Activated CD8-positive, alpha-beta memory T cell treated with anti-CD3 and anti-CD28 coated beads, Interleukin-2, amount 10 ng/mL, durations not matched to agents 7 days and 5 days (primary cell): ENCODE measurements around the gene TYW1B. TPM values are rescaled to one million over a fixed set of nuclear protein-coding genes. Genes with fewer than 3 reads are reported as not detected.
"Not testable (repeated sequence)": the region's sequence is repeated elsewhere in the genome, so short reads cannot be mapped to it uniquely, and the experiment has no call there.

Experiments
- ATAC-seq: fragments of 150-1000 bp; cut with Tn5 transposase; one replicate; pipeline ENCODE4 v1.10.0; 2021; ENCODE audit warnings: moderate library complexity
- CTCF ChIA-PET: fragments of 350-600 bp; sonication (Branson Sonifier 250); formaldehyde crosslinking; loops from one replicate; lab custom pipeline; 2021; ENCODE audit warnings: antibody characterized with exemption; lab: Charles Lee
- DNase-seq: peaks from one replicate; pipeline ENCODE4 v3.0.0-alpha.2; 2020
- H3K27ac Mint-ChIP-seq: one replicate; pipeline ENCODE4 v1.8.0; 2021; ENCODE audit warnings: mild to moderate bottlenecking, mixed read lengths
- H3K27me3 Mint-ChIP-seq: one replicate; pipeline ENCODE4 v1.8.0; 2021; ENCODE audit warnings: mixed read lengths
- H3K36me3 Mint-ChIP-seq: one replicate; pipeline ENCODE4 v1.8.0; 2021; ENCODE audit warnings: mild to moderate bottlenecking, mixed read lengths
- H3K4me1 Mint-ChIP-seq: one replicate; pipeline ENCODE4 v1.8.0; 2021; ENCODE audit warnings: mixed read lengths
- H3K4me3 Mint-ChIP-seq: one replicate; pipeline ENCODE4 v1.8.0; 2021; ENCODE audit warnings: mild to moderate bottlenecking, moderate library complexity, mixed read lengths
- H3K9me3 Mint-ChIP-seq: one replicate; pipeline ENCODE4 v1.8.0; 2022; ENCODE audit warnings: low read depth, mixed read lengths
- total RNA-seq, 2 experiments: library from RNA; stranded (reverse); gene quantifications; one replicate each; pipeline ENCODE4 v1.2.3, GENCODE V29; 2021

Gene TYW1B
- total RNA-seq, 2 experiments from 2014 or later = 4.2 to 4.4 TPM

GRCh38 chr7:72604771-72605611, 223.0 kb downstream of the TYW1B start:
- H3K27ac Mint-ChIP-seq, H3K9me3 Mint-ChIP-seq, H3K4me1 Mint-ChIP-seq, ATAC-seq, H3K27me3 Mint-ChIP-seq, CTCF ChIA-PET, H3K36me3 Mint-ChIP-seq, DNase-seq, H3K4me3 Mint-ChIP-seq: not testable (repeated sequence)

- ATAC-seq, DNase-seq, H3K9me3 Mint-ChIP-seq, H3K4me3 Mint-ChIP-seq, CTCF ChIA-PET, H3K4me1 Mint-ChIP-seq, H3K36me3 Mint-ChIP-seq, H3K27ac Mint-ChIP-seq, H3K27me3 Mint-ChIP-seq: not testable (repeated sequence)
Observed at GRCh38 chr7:72603476-72603875, 224.5 kb downstream of the TYW1B start.

GRCh38 chr7:72603073-72603472, 224.9 kb downstream of the TYW1B start:
- ATAC-seq = no peak
- H3K9me3 Mint-ChIP-seq = peaks cover 4% of the 10 kb centered on the region

GRCh38 chr7:72601683-72602082, 226.3 kb downstream of the TYW1B start:
- ATAC-seq, H3K9me3 Mint-ChIP-seq, H3K27ac Mint-ChIP-seq, H3K27me3 Mint-ChIP-seq, H3K4me1 Mint-ChIP-seq, H3K4me3 Mint-ChIP-seq, DNase-seq, H3K36me3 Mint-ChIP-seq, CTCF ChIA-PET: not testable (repeated sequence)

More at GRCh38 chr7:72603073-72603472, 224.9 kb downstream of the TYW1B start:
- Mint-ChIP-seq H3K27ac (no peak overlapping the region), H3K36me3 (peaks cover 6% of the 10 kb centered on the region), H3K27me3 (no peaks in the 10 kb centered on the region), H3K4me1 (no peaks in the 10 kb centered on the region), H3K4me3 (no peak overlapping the region)
- no peak for DNase-seq
- CTCF ChIA-PET = no interaction called here

- H3K9me3 Mint-ChIP-seq = peaks cover 14% of the 10 kb centered on the region
- H3K27me3 Mint-ChIP-seq, DNase-seq, H3K4me1 Mint-ChIP-seq, H3K4me3 Mint-ChIP-seq, ATAC-seq, CTCF ChIA-PET, H3K27ac Mint-ChIP-seq: not testable (repeated sequence)
- H3K36me3 Mint-ChIP-seq = peaks cover 13% of the 10 kb centered on the region
Observed at GRCh38 chr7:72590023-72590422, 238.0 kb downstream of the TYW1B start.

GRCh38 chr7:72587267-72587666, 240.7 kb downstream of the TYW1B start:
- DNase-seq, H3K27me3 Mint-ChIP-seq, H3K27ac Mint-ChIP-seq, H3K4me3 Mint-ChIP-seq, CTCF ChIA-PET, ATAC-seq, H3K4me1 Mint-ChIP-seq: not testable (repeated sequence)
- H3K9me3 Mint-ChIP-seq = peaks cover 14% of the 10 kb centered on the region
- H3K36me3 Mint-ChIP-seq = peaks cover 16% of the 10 kb centered on the region

- ATAC-seq, H3K4me3 Mint-ChIP-seq, DNase-seq, H3K4me1 Mint-ChIP-seq, H3K27ac Mint-ChIP-seq, H3K27me3 Mint-ChIP-seq, CTCF ChIA-PET, H3K9me3 Mint-ChIP-seq: not testable (repeated sequence)
- peaks cover 10% of the 10 kb centered on the region for H3K36me3 Mint-ChIP-seq
Observed at GRCh38 chr7:72584576-72584975, 243.4 kb downstream of the TYW1B start.

- H3K4me1 Mint-ChIP-seq, H3K4me3 Mint-ChIP-seq, CTCF ChIA-PET, DNase-seq, H3K27me3 Mint-ChIP-seq, H3K27ac Mint-ChIP-seq, ATAC-seq, H3K9me3 Mint-ChIP-seq: not testable (repeated sequence)
- peaks cover 10% of the 10 kb centered on the region for H3K36me3 Mint-ChIP-seq
Observed at GRCh38 chr7:72583620-72584361, 244.2 kb downstream of the TYW1B start.

- H3K4me3 Mint-ChIP-seq, H3K9me3 Mint-ChIP-seq, CTCF ChIA-PET, H3K27me3 Mint-ChIP-seq, ATAC-seq, H3K4me1 Mint-ChIP-seq, H3K36me3 Mint-ChIP-seq, H3K27ac Mint-ChIP-seq, DNase-seq: not testable (repeated sequence)
Observed at GRCh38 chr7:72580142-72580770, 247.7 kb downstream of the TYW1B start.

- DNase-seq (no peak), ATAC-seq (no peak)
- CTCF ChIA-PET = no interaction called here
- H3K27me3 Mint-ChIP-seq = no peaks in the 10 kb centered on the region
- no peak overlapping the region for H3K4me3 Mint-ChIP-seq
- H3K4me1 Mint-ChIP-seq = no peaks in the 10 kb centered on the region
- peaks cover 4% of the 10 kb centered on the region for H3K36me3 Mint-ChIP-seq
- H3K27ac Mint-ChIP-seq = no peak overlapping the region
- H3K9me3 Mint-ChIP-seq = no peaks in the 10 kb centered on the region
Observed at GRCh38 chr7:72577107-72577506, 250.9 kb downstream of the TYW1B start.

GRCh38 chr7:72561988-72562387, 266.0 kb downstream of the TYW1B start:
- peaks cover 10% of the 10 kb centered on the region for H3K9me3 Mint-ChIP-seq
- CTCF ChIA-PET, H3K4me3 Mint-ChIP-seq: not testable (repeated sequence)

GRCh38 chr7:72559546-72559945, 268.5 kb downstream of the TYW1B start:
- ATAC-seq, H3K4me3 Mint-ChIP-seq, H3K27ac Mint-ChIP-seq, DNase-seq, H3K36me3 Mint-ChIP-seq, H3K27me3 Mint-ChIP-seq, H3K4me1 Mint-ChIP-seq, CTCF ChIA-PET: not testable (repeated sequence)
- peaks cover 10% of the 10 kb centered on the region for H3K9me3 Mint-ChIP-seq

More at GRCh38 chr7:72561988-72562387, 266.0 kb downstream of the TYW1B start:
- not testable (repeated sequence) for DNase-seq, H3K36me3 Mint-ChIP-seq, ATAC-seq, H3K27me3 Mint-ChIP-seq, H3K27ac Mint-ChIP-seq, H3K4me1 Mint-ChIP-seq

- DNase-seq, ATAC-seq, H3K4me1 Mint-ChIP-seq, H3K27ac Mint-ChIP-seq, H3K36me3 Mint-ChIP-seq, CTCF ChIA-PET, H3K4me3 Mint-ChIP-seq, H3K27me3 Mint-ChIP-seq: not testable (repeated sequence)
- peaks cover 12% of the 10 kb centered on the region for H3K9me3 Mint-ChIP-seq
Observed at GRCh38 chr7:72556733-72557132, 271.3 kb downstream of the TYW1B start.
